ENCODE measurements around the gene B3GNT4. TPM values are rescaled to one million over a fixed set of nuclear protein-coding genes. Genes with fewer than 3 reads are reported as not detected.

The B3GNT4 gene
- total and polyA plus RNA-seq, 2 of the 13 experiments (the other 11 are each of a cell fraction or from before 2014, with no cell fraction given) = 0.04 to 0.21 TPM

GRCh38 chr12:122226366-122227125, 23.0 kb downstream of the B3GNT4 start (continued):
- TF ChIP-seq PRDM15 (CRISPR knock-in tag; IDR thresholded peaks at IDR 0.05) = peak; percentile 66
- peak; percentile 92 for TF ChIP-seq MIER2 (CRISPR knock-in tag; IDR thresholded peaks at IDR 0.05)
- TF ChIP-seq ZHX2 (IDR thresholded peaks at IDR 0.05; ENCODE audit: low read depth) = no peak
- TF ChIP-seq ZHX2 (CRISPR knock-in tag; IDR thresholded peaks at IDR 0.05; ENCODE audit: borderline replicate concordance) = peak; percentile 87; the same call in 1 of the 2 replicates
- peak; percentile 99 for TF ChIP-seq MAX (IDR thresholded peaks at IDR 0.05)
- peak; percentile 97 for TF ChIP-seq ZNF607 (CRISPR knock-in tag; IDR thresholded peaks at IDR 0.05; ENCODE audit: borderline replicate concordance)
- peak; percentile 55; the same call in 1 of the 2 replicates for TF ChIP-seq FOXC1 (CRISPR knock-in tag; IDR thresholded peaks at IDR 0.05; ENCODE audit: borderline replicate concordance)
- peak; percentile 85; the same call in 1 of the 2 replicates for TF ChIP-seq HOXA9 (CRISPR knock-in tag; IDR thresholded peaks at IDR 0.05; ENCODE audit: borderline replicate concordance)
- 0 out of 2 replicates have a peak, but pooled peaks have one; percentile 16 for TF ChIP-seq ZNF788 (CRISPR knock-in tag; IDR thresholded peaks at IDR 0.05; ENCODE audit: borderline replicate concordance)
- TF ChIP-seq ZFP37 (CRISPR knock-in tag; IDR thresholded peaks at IDR 0.05; ENCODE audit: borderline replicate concordance) = peak; percentile 97
- peak; percentile 28; the same call in 1 of the 2 replicates for TF ChIP-seq THRA (CRISPR knock-in tag; IDR thresholded peaks at IDR 0.05; ENCODE audit: borderline replicate concordance)
- TF ChIP-seq ERF (CRISPR knock-in tag; IDR thresholded peaks at IDR 0.05) = peak; percentile 77
- peak; percentile 81; the same call in 1 of the 2 replicates for TF ChIP-seq TFE3 (CRISPR knock-in tag; IDR thresholded peaks at IDR 0.05)

Data from HepG2 (cell line).